G401.6 (cell line): ENCODE measurements around the gene TMOD3.

Experiments used
- FAIRE-seq: peaks from 2 replicates; lab custom pipeline; 2012; peaks lifted over from hg19 to GRCh38; lab: Jason Lieb, UNC

Gene TMOD3

DNA sequence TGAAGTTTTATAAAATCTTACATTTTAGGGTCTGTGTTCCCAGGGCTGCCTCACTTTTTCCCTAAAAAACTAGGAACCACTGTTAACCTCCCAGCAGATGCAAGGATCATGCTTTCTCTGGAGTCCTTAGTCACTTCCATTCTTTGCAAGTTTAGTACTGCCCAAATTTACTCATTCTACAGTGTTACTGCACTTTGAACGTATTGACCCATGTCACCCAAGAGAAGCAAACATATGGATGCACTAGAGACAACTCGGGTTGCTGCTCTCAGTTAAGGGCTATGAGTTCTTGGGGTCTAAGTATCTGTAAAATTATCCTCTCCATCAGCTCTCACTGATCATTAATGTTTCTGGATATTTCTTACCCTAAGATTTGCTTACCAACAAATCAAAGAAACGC is 83.1 kb downstream of the TMOD3 start:
- FAIRE-seq = no peak

DNA sequence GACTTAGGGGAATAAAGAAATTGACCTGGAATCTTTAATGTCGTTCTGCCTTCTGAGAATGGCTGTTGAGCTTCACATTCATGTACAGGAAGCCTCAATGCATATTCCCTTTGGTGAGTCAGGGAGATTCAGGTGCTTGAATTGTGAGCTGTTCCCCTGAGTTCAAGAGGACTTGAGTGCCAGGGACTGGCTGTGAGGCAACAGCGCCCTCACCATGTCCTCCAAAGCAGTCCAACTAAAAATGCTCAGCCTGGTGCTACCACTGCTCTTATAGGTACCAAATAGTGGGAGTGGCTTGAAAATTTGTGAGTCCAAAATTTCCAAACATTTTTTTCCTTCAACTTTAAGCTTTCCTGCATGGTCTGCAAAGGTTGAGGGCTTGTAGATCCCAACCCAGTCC is 88.0 kb downstream of the TMOD3 start:
- FAIRE-seq = no peak

DNA sequence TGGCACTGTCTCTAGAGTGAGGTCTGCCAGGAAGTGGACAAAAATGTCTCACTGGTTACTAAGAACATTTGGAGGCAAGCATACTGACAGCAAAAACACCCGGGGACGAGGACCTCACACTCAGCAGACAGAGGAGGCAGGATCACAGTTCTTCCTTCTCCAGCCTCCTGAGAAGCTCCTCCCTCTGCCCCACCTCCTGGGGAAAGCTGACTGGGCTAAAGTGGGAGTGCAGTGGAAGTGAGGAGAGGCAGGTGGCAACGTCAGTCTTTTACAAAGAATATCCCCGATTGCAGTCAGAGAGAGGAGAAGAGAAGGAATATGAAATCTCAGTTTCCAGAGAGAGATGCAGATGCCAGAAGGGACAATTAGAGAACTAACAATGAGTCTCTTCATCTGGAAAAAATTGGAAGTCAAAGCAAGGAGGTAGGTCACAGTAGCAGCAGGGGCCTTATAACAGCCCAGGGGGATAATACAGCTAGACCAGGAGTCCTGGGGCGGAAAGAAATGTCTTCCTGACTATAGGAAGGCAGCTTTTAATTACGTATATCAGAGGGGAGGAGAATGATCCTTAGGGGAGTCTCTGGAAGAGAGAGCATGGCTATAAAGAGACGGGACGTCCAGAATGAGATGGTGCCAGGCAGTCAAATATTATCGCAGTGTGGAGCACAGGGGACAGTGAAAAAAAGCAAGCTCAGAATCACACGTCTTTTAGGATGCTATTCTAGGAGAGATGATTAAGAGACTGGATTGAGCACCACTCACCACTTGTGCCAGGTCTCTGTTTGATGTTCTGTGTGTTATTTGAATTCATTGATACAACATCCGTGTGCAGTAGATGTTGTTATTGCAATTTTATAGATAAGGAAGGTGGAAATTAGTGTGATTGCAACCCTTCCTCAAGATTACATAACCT is 95.0 kb downstream of the TMOD3 start:
- FAIRE-seq = no peak

DNA sequence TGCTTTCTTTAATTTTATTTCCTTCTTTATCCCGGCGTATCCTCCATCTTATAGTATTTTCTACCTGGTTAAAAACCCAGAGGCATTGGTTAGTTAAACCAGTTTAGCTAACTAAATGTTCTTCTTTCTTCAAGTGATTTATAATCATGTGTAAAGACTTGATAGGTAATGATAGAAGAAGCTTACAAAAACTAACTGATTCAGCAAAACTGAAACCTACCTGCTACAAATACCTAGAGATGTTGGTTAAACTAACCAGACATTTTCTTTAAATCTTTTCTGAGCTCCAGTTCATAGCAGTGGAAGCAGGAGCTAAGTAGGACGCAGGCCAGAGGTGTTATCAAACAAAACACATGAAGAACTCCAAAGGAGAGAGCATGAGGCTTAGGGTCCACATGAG is 97.4 kb downstream of the TMOD3 start:
- no peak for FAIRE-seq

DNA sequence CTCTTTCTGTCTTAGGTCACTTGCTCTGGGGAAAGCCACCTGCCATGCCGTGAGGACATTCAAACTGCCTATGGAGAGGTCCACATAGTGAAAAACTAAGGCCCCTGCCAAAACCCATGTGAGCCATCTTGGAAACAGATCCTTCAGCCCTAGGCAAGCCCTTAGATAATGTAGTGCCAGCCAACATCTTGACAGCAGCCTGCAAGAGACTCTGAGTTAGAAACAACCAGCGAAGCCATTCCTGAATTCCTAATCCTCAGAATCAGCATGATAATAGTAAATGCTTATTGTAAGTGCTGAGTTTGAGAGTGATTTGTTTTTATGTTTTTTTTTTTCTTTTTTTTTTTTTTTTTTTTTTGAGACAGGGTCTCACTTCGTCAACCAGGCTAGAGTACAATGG is 101.6 kb downstream of the TMOD3 start:
- FAIRE-seq = no peak

DNA sequence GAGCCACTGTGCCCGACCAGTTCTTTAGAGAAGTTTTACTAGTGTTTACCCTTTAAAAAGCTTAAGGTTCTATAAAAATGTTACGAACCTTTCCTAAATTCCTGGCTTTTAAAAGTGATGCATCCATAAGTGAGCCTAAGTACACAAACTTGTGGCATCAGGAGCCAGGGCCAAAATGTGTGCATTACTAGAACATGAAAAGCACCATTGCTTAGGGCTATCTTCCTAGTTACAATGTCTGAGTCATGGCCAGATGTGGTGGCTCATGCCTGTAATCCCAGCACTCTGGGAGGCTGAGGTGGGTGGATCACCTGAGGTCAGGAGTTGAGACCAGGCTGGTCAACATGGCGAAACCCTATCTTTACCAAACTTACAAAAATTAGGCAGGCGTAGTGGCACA is 102.2 kb downstream of the TMOD3 start:
- FAIRE-seq = no peak

DNA sequence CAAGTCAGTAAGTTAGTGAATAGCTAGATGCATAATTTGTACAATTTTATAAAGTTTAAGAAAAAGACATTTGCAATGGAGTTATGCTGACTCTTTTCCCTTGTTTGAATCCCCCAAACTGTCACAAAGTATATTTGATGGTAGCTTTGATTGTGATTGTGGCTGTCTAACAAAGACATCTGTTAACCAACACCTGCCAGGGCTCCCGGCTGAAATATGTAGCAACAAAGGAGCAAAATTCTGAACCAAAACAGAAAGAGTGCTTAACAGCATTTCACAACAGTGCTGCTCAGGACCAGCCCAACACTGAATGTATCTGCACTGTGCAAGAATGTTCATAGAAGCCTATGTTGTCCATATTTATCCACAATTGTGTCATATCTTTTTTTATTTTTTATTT is 102.7 kb downstream of the TMOD3 start:
- FAIRE-seq = no peak

DNA sequence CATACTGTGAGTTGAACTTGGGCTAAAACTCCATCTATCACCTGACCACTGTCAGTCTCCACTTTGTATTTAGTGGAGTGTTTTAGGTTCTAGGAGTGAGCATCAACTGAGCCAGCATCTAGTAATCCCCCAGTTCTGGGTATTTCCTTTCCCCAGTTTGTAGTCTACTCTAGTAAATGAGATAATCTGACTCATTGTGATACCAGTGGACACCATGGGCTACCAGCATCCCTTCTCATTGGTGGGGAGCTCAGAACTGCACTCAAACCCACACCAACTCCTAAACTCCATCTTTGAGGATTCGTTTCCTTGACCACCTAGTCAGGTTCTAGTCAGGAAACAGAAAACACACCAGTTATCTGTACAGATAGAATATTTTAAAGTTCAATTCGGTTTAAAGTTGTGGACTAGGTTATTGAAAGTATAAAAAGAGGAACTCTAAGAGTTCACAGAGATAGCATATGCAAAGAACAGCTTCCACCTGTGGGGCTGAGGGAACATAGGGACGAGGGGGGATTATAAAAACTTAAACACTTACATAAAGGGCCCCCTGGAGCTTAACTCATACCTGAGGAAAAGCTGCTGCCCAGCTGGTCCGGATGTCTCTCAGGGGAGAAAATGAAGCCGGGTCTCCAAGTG is 106.1 kb downstream of the TMOD3 start:
- FAIRE-seq = no peak

DNA sequence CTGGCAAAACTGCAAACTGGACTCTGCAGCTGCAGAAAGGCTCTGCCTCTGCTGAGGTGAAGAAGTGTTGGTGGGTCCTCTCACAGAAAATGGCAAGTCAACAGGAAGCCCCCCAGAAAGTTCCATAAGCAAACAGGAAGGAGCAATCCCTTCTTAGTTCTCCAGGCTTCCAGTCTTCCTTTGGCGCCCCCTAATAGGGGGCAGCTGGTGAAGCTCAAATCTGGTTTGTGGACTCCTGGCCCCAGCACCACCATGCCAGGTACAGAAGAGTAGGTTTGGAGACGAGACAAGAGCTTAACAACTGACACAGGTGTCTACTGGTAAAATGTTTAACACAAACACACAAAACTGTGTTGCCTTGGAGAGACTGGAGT is 106.6 kb downstream of the TMOD3 start:
- FAIRE-seq = no peak

DNA sequence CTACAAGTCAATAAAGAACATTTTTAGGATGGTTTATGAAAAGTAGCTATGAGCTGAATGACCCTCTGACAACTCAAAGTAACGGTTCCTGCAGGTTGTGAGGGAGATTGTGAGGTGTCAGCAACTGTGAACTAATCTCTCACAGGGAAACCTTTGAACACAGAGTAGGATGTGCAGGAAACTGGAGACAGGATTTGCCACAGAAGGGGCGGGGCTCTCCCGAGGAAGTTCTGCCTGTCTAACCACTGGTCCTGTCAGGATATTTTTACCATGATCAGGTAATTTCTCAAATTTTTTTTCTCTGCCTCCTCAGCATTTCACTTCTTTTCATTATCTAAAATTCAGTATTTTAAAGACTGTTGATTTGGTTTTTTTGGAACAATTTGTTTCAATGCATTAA is 108.8 kb downstream of the TMOD3 start:
- FAIRE-seq = no peak

DNA sequence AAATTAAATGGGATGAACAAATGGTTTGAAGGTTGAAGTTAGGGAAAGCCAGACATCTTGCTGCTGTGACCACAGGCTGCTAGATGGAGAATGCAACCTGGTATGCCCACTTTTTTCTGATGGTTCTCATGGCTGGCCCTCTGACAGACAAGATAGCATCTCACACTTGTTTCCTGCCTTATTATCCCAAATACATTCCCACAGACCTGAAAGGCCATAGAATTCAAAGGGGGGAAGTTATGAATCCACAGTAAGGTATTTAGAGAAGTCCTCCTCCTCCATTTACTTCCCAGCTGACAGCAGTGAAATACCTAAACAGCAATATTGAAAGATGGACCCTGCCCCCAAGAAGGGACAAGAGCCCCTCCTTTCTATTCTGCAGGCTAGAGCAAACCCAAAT is 109.8 kb downstream of the TMOD3 start:
- no peak for FAIRE-seq

DNA sequence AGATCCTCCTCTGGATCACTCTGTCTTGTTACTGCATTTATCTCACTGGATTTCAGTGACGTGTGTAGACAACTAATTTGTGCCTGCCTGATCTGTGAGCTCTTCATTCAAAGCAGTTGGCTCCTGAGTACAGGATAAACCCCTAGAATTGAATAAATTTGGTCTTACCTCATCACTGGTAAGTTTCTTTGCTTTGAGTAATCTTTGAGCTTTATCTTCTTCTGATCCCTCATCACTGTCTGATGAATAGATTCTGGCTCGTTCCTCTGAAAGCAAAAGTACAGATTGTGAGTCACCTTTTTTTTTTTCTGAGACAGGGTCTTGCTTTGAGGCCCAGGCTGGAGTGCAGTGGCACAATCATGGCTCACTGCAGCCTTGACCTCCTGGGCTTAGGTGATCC is 117.7 kb downstream of the TMOD3 start:
- no peak for FAIRE-seq

DNA sequence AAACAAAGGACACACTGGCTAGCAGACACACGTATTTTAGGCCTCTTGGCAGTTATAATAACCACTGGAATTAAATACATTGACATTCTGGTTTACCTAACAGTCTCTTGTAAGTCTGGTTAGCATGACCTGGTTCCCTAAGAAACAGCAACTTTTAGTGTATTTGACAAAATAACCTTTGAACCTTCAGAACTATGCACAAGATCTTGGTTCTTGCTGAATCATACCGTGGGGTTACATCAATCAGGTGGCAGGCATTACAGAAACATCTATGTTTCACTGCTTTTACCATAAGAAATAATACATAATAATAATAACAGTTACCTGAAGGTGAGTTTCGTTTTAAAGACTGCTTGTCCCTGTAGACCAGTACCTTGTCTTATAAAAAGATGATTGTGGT is 123.4 kb downstream of the TMOD3 start:
- no peak for FAIRE-seq

DNA sequence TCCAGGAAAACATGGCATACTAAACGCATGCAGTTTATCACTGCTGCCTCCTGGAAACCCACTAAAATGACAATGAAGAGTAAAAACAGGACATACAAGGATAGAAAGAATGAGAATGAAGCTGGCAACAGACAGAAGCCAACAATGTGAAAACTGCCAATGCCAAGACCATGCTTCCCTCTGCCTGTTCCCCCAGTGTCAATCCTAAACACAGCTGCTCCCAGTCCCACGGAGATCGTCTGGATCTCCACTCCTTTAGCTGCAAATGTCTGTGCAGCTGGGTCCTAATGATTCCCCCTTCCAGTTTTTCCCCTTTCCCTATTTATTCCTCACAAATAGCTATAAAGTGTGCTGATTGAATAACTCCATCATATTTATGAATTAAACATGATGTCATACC is 126.1 kb downstream of the TMOD3 start:
- FAIRE-seq = no peak
